ENCODE data around the gene PRRC2A. TPM values are rescaled to one million over a fixed set of nuclear protein-coding genes. Genes with fewer than 3 reads are reported as not detected.

PRRC2A gene
- polyA plus RNA-seq, 2 of the 4 experiments (the other 2 are of a cell fraction): 28.0 to 61.1 TPM

GRCh38 chr6:31578184-31579118 is 42.1 kb upstream of the PRRC2A start:
- 56% methylated on average over 12 of the region's 12 CpGs for WGBS (ENCODE audit: missing lambda C conversion rate)
- no peak overlapping the region for H3K4me3 ChIP-seq
- FAIRE-seq (no peak), DNase-seq (ENCODE audit: low read depth in 1 of 2, low spot score in 1 of 2) (no peak), ATAC-seq (no peak)
- ChIA-PET POLR2A (no interaction called here), CTCF (interaction anchor here (3.2 to 18.3 kb wide), 4 partner anchors 9 to 32 kb away, joined by 18 to 338 read pairs (median 43); partner anchors contain the start of genes ATP6V1G2, LTA, NCR3 and NFKBIL1)
- no peak overlapping the region for H3K27ac ChIP-seq
- no peak overlapping the region for H3K4me2 ChIP-seq
- H3K9me3 ChIP-seq: no peaks in the 10 kb centered on the region
- no peak for TF ChIP-seq CHD2 (IDR thresholded peaks at IDR 0.05; ENCODE audit: low read length, partially characterized antibody)
- TF ChIP-seq BCL3 (IDR thresholded peaks at IDR 0.05): no peak
- no peak for TF ChIP-seq RFX5 (IDR thresholded peaks at IDR 0.05)
- no peak for TF ChIP-seq GATA3 (IDR thresholded peaks at IDR 0.05; ENCODE audit: borderline replicate concordance)
- TF ChIP-seq ESRRA (IDR thresholded peaks at IDR 0.05; ENCODE audit: borderline replicate concordance, low read length): no peak
- TF ChIP-seq ZSCAN20 (CRISPR knock-in tag; IDR thresholded peaks at IDR 0.05): no peak
- no peak for TF ChIP-seq EP300 (IDR thresholded peaks at IDR 0.05)
- TF ChIP-seq TFCP2L1 (CRISPR knock-in tag; IDR thresholded peaks at IDR 0.05): no peak
- no peak for TF ChIP-seq CBX2 (IDR thresholded peaks at IDR 0.05; ENCODE audit: borderline replicate concordance, low read depth)
- TF ChIP-seq ZC3H11A (IDR thresholded peaks at IDR 0.05): no peak
- peaks cover 6% of the 10 kb centered on the region; the same call in 1 of the 3 replicates for H3K4me1 ChIP-seq

DNA sequence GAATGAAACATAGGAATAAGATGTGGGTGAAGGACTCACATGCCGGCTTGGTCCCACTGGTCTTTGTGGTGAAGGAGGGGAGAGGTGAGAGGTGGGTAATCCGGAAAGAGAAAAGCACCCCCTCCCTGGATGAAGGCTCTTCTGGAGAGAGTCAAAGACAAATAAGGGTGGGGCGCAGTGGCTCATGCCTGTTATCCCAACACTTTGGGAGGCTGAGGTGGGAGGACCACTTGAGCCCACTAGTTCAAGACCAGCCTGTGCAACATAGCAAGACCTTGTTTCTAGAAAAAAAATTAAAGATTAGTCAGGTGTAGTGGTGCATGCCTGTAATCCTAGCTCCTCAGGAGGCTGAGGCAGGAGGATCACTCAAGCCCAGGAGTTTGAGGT is 41.4 kb upstream of the PRRC2A start:
- Histone ChIP-seq H3K4me3 (no peak overlapping the region), H3K27ac (no peak overlapping the region), H3K4me1 (peaks cover 6% of the 10 kb centered on the region; the same call in 1 of the 3 replicates), H3K9me3 (no peaks in the 10 kb centered on the region), H3K4me2 (no peak overlapping the region)
- no peak for ATAC-seq
- 89% methylated on average over 3 of the region's 3 CpGs for WGBS (ENCODE audit: missing lambda C conversion rate)
- TF ChIP-seq REST (IDR thresholded peaks at IDR 0.05) (no peak), SREBF2 (IDR thresholded peaks at IDR 0.05) (no peak), KDM5A (IDR thresholded peaks at IDR 0.05) (no peak), HDAC2 (IDR thresholded peaks at IDR 0.05) (no peak), MYC (IDR thresholded peaks at IDR 0.05; ENCODE audit: borderline replicate concordance, low read length) (no peak), EHF (CRISPR knock-in tag; IDR thresholded peaks at IDR 0.05) (no peak), FOXS1 (CRISPR knock-in tag; IDR thresholded peaks at IDR 0.05) (no peak), ZC3H11A (IDR thresholded peaks at IDR 0.05) (no peak), RCOR1 (IDR thresholded peaks at IDR 0.05; ENCODE audit: low read depth, low read length) (no peak), BCL3 (IDR thresholded peaks at IDR 0.05) (no peak), CBX2 (IDR thresholded peaks at IDR 0.05; ENCODE audit: borderline replicate concordance, low read depth) (no peak), NR3C1 (IDR thresholded peaks at IDR 0.05) (no peak), GATA3 (IDR thresholded peaks at IDR 0.05; ENCODE audit: borderline replicate concordance) (no peak), POLR2A (IDR thresholded peaks at IDR 0.05; ENCODE audit: low read length) (no peak), MAZ (IDR thresholded peaks at IDR 0.05; ENCODE audit: borderline replicate concordance, low read depth, low read length) (no peak), ZSCAN20 (CRISPR knock-in tag; IDR thresholded peaks at IDR 0.05) (no peak)
- TF ChIP-seq, protein P1, sequence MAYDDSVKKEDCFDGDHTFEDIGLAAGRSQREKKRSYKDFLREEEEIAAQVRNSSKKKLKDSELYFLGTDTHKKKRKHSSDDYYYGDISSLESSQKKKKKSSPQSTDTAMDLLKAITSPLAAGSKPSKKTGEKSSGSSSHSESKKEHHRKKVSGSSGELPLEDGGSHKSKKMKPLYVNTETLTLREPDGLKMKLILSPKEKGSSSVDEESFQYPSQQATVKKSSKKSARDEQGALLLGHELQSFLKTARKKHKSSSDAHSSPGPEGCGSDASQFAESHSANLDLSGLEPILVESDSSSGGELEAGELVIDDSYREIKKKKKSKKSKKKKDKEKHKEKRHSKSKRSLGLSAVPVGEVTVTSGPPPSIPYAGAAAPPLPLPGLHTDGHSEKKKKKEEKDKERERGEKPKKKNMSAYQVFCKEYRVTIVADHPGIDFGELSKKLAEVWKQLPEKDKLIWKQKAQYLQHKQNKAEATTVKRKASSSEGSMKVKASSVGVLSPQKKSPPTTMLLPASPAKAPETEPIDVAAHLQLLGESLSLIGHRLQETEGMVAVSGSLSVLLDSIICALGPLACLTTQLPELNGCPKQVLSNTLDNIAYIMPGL (CRISPR knock-in tag; IDR thresholded peaks at IDR 0.05; ENCODE audit: borderline replicate concordance): no peak
- TF ChIP-seq, protein P2, sequence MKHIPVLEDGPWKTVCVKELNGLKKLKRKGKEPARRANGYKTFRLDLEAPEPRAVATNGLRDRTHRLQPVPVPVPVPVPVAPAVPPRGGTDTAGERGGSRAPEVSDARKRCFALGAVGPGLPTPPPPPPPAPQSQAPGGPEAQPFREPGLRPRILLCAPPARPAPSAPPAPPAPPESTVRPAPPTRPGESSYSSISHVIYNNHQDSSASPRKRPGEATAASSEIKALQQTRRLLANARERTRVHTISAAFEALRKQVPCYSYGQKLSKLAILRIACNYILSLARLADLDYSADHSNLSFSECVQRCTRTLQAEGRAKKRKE (CRISPR knock-in tag; IDR thresholded peaks at IDR 0.05; ENCODE audit: low read depth): no peak
- no peak for FAIRE-seq
- CTCF ChIA-PET: interaction anchor here (1.6 to 18.3 kb wide), 4 partner anchors 9 to 30 kb away, joined by 4 to 338 read pairs (median 43); partner anchors contain the start of genes LTA and NCR3
- POLR2A ChIA-PET: interaction anchor here (1.2 kb wide), 1 partner anchor 37 kb away, joined by 3 read pairs; the partner anchor contains the start of gene DDX39B
- no peak for DNase-seq (ENCODE audit: low read depth in 1 of 2, low spot score in 1 of 2)
